HG02610 (cell line): ENCODE data around the gene GPR21.

Experiments
- ATAC-seq: cut with Tn5 transposase; IDR thresholded peaks from one replicate; pipeline ENCODE4 v1.9.1; 2021; ENCODE audit warnings: mild to moderate bottlenecking, moderate library complexity; ENCODE audit not compliant: unreplicated experiment

The GPR21 gene

DNA sequence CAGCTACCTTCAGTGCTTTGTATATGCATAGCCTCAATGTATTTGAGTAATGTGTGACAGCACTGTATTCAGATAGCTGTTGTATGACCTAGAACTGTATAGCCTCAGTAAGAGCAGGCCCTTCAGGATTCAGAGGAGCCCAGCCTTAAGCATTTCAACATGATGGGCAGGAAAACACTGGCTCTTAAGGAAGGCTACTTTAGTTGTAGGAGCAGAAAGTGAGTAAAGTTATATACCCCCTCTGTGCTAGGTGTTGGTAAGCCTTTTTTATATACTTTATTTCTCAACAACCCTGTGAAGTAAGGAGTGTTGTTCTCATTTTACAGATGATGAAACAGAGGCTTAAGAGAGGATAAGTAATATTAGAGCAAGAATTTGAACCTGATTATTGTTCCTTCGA lies 1.5 kb upstream of the GPR21 start:
- no peak for ATAC-seq

DNA sequence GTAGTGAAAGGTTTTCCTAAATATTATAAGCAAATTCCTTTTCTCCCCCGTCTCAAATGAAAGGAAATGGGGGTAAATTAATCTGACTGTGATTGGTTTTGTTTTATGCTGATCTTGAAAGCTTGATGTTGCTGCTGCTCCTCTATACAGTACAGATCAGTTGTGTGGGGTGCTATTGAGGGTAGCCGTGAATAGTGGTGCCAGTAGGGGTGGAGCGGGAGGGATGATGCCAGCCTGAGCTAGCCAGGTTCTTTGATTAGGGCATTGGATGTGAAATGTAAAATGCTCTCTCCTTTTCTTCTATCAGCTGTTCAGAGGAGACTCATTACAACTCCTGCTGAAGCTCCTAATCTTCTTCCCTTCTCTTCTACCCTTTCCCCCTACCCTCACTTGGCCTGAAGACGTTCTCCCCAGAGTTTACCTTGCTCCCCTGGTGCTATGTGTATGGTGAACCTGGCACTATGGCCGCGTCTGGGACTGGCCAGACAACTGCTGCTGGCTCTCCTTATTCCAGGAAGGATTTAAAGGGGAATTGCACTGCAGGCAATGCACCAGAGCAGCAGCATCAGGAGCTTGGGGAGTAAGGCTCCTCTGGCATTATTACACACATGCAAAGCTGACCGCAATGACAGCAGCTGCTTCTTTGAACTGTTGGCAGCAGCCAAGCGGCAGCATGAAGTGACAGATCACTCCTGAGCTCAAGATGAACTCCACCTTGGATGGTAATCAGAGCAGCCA lies 566 bp downstream of the GPR21 start:
- ATAC-seq = peak; percentile 85

GRCh38 chr9:123034881-123035510 lies 1.5 kb downstream of the GPR21 start:
- no peak for ATAC-seq

- ATAC-seq = no peak
Measured at GRCh38 chr9:123035791-123036190, 2.3 kb downstream of the GPR21 start.

DNA sequence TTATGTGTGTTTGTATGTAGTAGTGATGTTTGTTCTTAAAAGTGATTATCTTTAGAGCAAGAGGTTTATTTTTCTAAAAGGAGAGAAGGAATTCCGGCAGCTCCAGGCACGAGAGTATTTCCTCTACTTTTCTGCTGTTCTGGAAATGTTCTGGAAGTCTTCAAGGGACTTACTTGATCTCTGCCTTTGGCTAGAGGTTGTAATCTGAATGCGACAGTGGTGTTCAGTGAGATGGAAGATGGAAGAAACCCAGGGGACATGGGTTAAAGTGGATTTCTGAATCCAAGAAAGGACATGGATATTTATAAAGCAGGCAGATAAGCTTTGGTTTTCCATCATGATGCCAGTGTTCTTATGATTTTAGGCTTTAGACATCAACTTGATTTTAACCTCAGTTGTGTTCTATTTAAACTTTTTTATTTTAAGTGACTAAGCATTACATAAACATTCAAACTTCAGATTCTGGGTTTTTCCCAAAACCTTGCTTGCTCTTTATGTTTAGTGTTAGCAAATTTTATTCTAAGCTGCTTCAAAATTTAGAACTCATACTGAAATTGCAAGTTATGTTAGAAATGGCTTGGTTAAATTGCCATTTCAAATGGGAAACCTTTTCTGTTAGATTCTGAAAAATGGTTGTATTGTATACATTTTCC lies 3.6 kb downstream of the GPR21 start:
- ATAC-seq = no peak

DNA sequence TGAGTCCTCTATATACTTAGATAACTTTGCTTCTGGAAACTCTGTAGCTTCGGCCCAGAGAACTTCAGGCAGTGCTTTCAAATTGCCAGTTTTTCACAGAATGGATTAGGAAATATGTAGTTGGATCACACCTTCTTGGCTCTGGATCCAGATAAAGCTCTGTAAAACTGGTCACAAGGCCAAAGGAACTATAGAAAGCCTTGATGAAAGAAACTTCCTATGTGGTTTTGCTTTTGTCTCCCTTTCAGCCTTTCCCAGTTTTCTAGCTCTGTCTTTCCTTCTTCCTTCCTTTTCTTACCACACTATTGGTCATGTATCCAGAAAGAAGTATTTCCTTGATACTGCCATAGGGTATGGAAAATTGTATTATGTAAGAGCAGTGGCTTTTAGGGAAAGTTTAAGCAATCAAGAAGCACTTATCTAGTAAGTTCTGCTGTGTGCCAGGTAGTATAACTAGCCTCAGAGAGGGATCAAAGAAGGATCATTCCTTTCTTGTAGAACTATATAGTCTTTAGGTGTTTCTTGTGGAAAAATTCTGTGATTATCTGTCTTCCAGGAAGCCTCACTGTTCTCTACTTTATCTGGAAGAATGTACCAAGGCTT lies 6.3 kb downstream of the GPR21 start:
- ATAC-seq = no peak

DNA sequence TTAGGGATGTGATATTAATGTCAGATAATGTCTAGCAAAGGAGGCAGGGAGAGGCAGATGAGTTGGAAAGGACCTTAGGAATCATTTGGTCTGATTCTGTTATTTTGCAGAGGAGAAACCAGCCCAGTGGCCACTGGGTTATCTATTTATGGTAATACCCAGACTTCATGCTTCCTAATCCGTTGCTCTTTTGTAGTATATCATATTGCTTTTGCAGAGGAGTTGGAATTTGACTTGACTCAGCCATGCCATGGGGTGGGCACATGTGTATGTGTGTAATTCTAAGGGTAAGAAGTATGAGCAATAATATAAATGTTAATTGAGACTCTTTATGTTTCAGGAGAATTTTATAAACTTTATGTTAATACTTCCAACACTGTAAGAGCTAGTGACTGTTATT lies 7.3 kb downstream of the GPR21 start:
- no peak for ATAC-seq

DNA sequence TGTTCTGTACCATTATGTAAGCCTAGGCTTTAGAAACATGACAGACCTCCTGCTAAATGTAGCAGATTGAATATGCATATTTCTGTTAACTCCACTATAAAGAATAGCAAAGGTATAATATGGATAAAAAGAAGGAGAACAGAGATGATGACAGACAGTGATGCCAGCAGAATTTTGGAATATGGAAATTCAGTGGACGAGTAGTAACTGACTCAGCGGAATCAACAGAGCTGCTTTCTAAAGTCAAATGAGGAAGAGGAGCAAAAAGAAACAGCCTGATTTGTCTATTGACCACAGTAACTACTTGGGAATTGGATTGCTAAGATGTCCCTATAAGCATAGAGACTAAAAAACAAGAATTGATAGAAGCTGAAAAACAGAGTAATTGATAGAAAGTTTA lies 8.0 kb downstream of the GPR21 start:
- no peak for ATAC-seq

- no peak for ATAC-seq
Measured at GRCh38 chr9:123043081-123043939, 9.8 kb downstream of the GPR21 start.

GRCh38 chr9:123044586-123044985 lies 11.1 kb downstream of the GPR21 start:
- ATAC-seq = no peak

GRCh38 chr9:123046406-123047195 lies 13.1 kb downstream of the GPR21 start:
- ATAC-seq = no peak

DNA sequence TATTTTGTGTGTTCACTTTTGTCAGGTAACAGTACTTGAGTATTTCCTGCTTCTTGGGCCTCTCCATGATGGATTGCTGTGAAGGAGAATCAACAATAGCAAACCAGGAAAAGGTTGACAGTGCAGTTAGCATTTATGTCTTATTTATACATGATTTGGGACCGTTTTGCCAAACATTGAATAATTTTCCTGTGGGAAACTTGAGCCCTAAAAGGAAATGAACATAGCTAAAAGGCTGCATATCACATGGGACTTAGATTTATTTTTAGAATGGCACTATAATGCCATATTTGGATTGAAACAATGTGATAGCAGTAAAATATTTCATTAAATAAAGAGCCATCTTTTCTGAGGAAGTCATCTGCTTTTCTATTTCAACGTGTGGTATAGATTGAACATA lies 15.3 kb downstream of the GPR21 start:
- ATAC-seq = no peak

GRCh38 chr9:123049589-123050222 lies 16.2 kb downstream of the GPR21 start:
- no peak for ATAC-seq

GRCh38 chr9:123053046-123053445 lies 19.6 kb downstream of the GPR21 start:
- ATAC-seq = no peak

GRCh38 chr9:123053711-123054110 lies 20.2 kb downstream of the GPR21 start:
- no peak for ATAC-seq

DNA sequence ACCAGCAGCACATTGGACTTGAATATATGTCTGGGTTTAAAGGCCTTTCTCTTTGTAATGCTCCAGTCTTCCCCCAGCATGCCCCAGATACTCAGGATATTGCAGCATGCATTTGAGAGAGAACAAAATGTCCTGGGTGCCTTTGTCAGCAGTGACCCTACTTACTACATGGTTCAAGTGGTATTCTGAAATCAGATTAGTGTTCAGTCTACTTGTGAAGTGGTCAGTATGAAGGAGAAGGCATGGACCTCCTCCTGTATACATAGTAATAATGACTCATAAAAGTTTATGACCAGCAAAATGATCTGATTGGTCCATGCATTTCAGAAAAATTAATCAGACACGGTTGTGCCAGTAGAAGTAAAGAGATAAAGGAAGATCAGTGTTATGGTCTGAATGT lies 25.4 kb downstream of the GPR21 start:
- no peak for ATAC-seq

DNA sequence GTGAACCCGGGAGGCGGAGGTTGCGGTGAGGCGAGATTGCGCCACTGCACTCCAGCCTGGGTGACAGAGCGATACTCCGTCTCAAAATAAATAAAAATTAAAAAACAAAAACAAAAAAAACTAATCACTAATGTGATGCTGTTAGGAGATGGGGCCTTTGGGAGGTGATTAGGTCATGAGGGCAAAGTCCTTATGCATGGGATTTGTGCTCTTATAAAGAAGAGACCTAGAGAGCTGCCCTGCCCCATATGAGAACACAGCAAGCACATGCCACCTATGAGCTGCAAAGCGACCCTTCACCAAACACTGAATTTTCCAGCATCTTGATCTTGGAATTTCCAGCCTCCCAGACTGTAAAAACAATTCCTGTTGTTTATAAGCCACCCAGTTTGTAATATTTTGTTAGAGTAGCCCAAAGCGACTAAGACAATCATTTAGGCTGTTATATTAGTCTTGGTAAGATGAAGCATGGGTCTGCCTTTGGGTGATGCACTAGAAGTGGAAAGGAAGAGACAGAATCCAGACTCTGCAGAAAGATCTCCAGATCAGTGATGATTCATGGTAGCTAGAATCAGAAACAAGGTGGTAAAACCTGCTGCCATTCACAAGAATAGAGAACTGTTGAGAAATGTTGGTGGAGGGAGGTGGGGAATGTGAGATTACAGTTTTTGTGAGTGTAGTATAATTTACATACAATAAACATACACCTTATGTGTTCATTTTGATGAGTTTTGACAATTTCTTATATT lies 26.2 kb downstream of the GPR21 start:
- ATAC-seq = no peak

DNA sequence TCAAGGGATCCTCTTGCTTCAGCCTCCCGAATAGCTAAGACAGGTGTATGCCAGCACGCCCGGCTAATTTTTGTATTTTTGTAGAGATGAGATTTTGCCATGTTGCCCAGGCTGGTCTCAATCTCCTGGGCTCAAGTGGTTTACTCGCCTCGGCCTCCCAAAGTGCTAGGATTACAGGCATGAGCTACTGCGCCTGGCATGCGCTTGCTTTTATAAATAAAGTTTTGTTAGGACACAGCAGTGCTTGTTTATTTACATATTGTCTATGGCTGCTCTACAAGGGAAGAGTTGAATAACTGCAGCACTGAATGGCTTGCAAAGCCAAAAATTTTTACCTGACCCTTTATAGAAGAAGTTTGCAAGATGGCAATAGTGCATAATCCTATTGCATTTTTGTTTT lies 27.7 kb downstream of the GPR21 start:
- no peak for ATAC-seq
